Liver (tissue), 9 donors: ENCODE measurements around the gene RALGAPA2. TPM values are rescaled to one million over a fixed set of nuclear protein-coding genes. Genes with fewer than 3 reads are reported as not detected.

ENCODE experiments used
- DNase-seq: peaks from one replicate; pipeline ENCODE4 v3.0.0-alpha.2; 2017; ENCODE audit warnings: low spot score
- H3K27ac ChIP-seq, 2 donors: one replicate each; pipeline ENCODE4 v1.7.0; 2013; ENCODE audit warnings: inconsistent platforms in 2 of 2, low read length in 2 of 2, control low read depth in 1 of 2, low read depth in 1 of 2, mild to moderate bottlenecking in 1 of 2
- H3K27me3 ChIP-seq, 4 donors: one replicate each; pipeline versions ENCODE4 v1.6.1 to v1.7.0; 2013; ENCODE audit warnings: low read length in 3 of 4, inconsistent platforms in 1 of 4, mild to moderate bottlenecking in 1 of 4, moderate library complexity in 1 of 4; ENCODE audit not compliant: control insufficient read depth in 4 of 4, insufficient read depth in 4 of 4
- H3K36me3 ChIP-seq, 4 donors: one replicate each; pipeline versions ENCODE4 v1.6.1 to v1.7.0; 2013; ENCODE audit warnings: low read length in 3 of 4, mild to moderate bottlenecking in 3 of 4, low read depth in 1 of 4, moderate library complexity in 1 of 4; ENCODE audit not compliant: control insufficient read depth in 4 of 4, insufficient read depth in 3 of 4
- H3K4me1 ChIP-seq, 4 donors: one replicate each; pipeline versions ENCODE4 v1.6.1 to v1.7.0; 2013; ENCODE audit warnings: low read length in 3 of 4, mild to moderate bottlenecking in 3 of 4, moderate library complexity in 1 of 4; ENCODE audit not compliant: control insufficient read depth in 4 of 4, insufficient read depth in 4 of 4
- H3K4me3 ChIP-seq, 3 donors: one replicate each; pipeline versions ENCODE4 v1.6.1 to v1.7.0; 2013; ENCODE audit warnings: low read length in 3 of 3, control low read depth in 1 of 3, low read depth in 1 of 3, mild to moderate bottlenecking in 1 of 3
- H3K9ac ChIP-seq, 2 donors: one replicate each; pipeline ENCODE4 v1.7.0; 2013; ENCODE audit warnings: low read length in 2 of 2, mild to moderate bottlenecking in 2 of 2, moderate library complexity in 2 of 2, control low read depth in 1 of 2, low read depth in 1 of 2
- H3K9me3 ChIP-seq, 4 donors: one replicate each; pipeline versions ENCODE4 v1.6.1 to v1.7.0; 2013; ENCODE audit warnings: low read length in 3 of 4; ENCODE audit not compliant: control insufficient read depth in 4 of 4
- EGR1 ChIP-seq, 2 donors: IDR thresholded peaks; 2 replicates each; pipeline ENCODE4 v1.6.1; 2016 to 2018; ENCODE audit warnings: antibody characterized with exemption in 2 of 2, low read depth in 2 of 2
- FOXA1 ChIP-seq: IDR thresholded peaks from 2 replicates; pipeline ENCODE4 v1.6.1; 2016; ENCODE audit warnings: antibody characterized with exemption
- FOXA2 ChIP-seq: IDR thresholded peaks from 2 replicates; pipeline ENCODE4 v1.6.1; 2016; ENCODE audit warnings: antibody characterized with exemption
- GABPA ChIP-seq, 2 donors: IDR thresholded peaks in 1 of 2; conservative IDR thresholded peaks in 1 of 2; 2 replicates each; pipeline ENCODE4 v1.6.1; 2016; ENCODE audit warnings: antibody characterized with exemption in 2 of 2, mild to moderate bottlenecking in 1 of 2, moderate library complexity in 1 of 2
- HNF4A ChIP-seq, 2 donors: conservative IDR thresholded peaks; 2 replicates each; pipeline ENCODE4 v1.6.1; 2016; ENCODE audit warnings: antibody characterized with exemption in 2 of 2, mild to moderate bottlenecking in 2 of 2
- HNF4G ChIP-seq: IDR thresholded peaks from 2 replicates; pipeline ENCODE4 v1.6.1; 2016; ENCODE audit warnings: antibody characterized with exemption
- JUND ChIP-seq, 2 donors: IDR thresholded peaks; 2 replicates each; pipeline ENCODE4 v1.6.1; 2016; ENCODE audit warnings: antibody characterized with exemption in 2 of 2
- NR2F2 ChIP-seq: IDR thresholded peaks from 2 replicates; pipeline ENCODE4 v1.6.1; 2016; ENCODE audit warnings: antibody characterized with exemption
- RAD21 ChIP-seq, 2 donors: IDR thresholded peaks; 2 replicates each; pipeline ENCODE4 v1.6.1; 2016; ENCODE audit warnings: antibody characterized with exemption in 2 of 2, mild to moderate bottlenecking in 2 of 2
- RXRA ChIP-seq, 2 donors: IDR thresholded peaks; 2 replicates each; pipeline ENCODE4 v1.6.1; 2017 to 2018; ENCODE audit warnings: antibody characterized with exemption in 2 of 2, mild to moderate bottlenecking in 1 of 2
- SP1 ChIP-seq: IDR thresholded peaks from 2 replicates; pipeline ENCODE4 v1.6.1; 2018; ENCODE audit warnings: antibody characterized with exemption, mild to moderate bottlenecking
- TAF1 ChIP-seq: conservative IDR thresholded peaks from 2 replicates; pipeline ENCODE4 v1.6.1; 2016; ENCODE audit warnings: antibody characterized with exemption, mild to moderate bottlenecking
- YY1 ChIP-seq: IDR thresholded peaks from 2 replicates; pipeline ENCODE4 v1.6.1; 2016; ENCODE audit warnings: antibody characterized with exemption, mild to moderate bottlenecking
- WGBS: extraction: QIAGEN DNeasy Blood & Tissue Kit; methylation state at CpG from one replicate; pipeline ENCODE4 v1.1.7; 2013; 5-methylcytosine and 5-hydroxymethylcytosine counted together
- polyA plus RNA-seq, 2 donors: library from polyadenylated mRNA; stranded (reverse) in 1 of 2; unstranded in 1 of 2; fragments of 200-250 nt in 1 of 2; fragments of >200 nt in 1 of 2; fragmentation: Nextera tagmentation in 1 of 2; extraction: Ambion mirVana in 1 of 2; gene quantifications; one replicate each; pipeline versions ENCODE4 v1.2.1 to v1.2.3, GENCODE V29; 2013 to 2015
- total RNA-seq, 2 donors: library from RNA; depleted of rRNA; stranded (reverse); fragments of >200 nt; gene quantifications; one replicate each; pipeline ENCODE4 v1.2.3, GENCODE V29; 2014
- TF ChIP-seq, protein P1 (sequence below): IDR thresholded peaks from 2 replicates; pipeline ENCODE4 v1.6.1; 2016; ENCODE audit warnings: antibody characterized with exemption
- TF ChIP-seq, protein P2 (sequence below): IDR thresholded peaks from 2 replicates; pipeline ENCODE4 v1.6.1; 2016; ENCODE audit warnings: antibody characterized with exemption, mild to moderate bottlenecking
- TF ChIP-seq, protein P3 (sequence below): IDR thresholded peaks from 2 replicates; pipeline ENCODE4 v1.6.1; 2016; ENCODE audit warnings: antibody characterized with exemption
- TF ChIP-seq, protein P4 (sequence below): IDR thresholded peaks from 2 replicates; pipeline ENCODE4 v1.6.1; 2016; ENCODE audit warnings: antibody characterized with exemption
- TF ChIP-seq, protein P5 (sequence below): fragments of 150-350 bp; IDR thresholded peaks from 2 replicates; pipeline ENCODE4 v1.5.1; 2017; ENCODE audit warnings: improper control_type of control experiment, low read depth, low read length; ENCODE audit not compliant: missing input control
- donor health status: healthy.
- donor health status: healthy.
- donor health status: healthy.
- donor health status: healthy.
- donor health status: healthy.

Gene RALGAPA2
- total and polyA plus RNA-seq, 4 donors = 14.8 to 89.9 (median 25.1) TPM

DNA sequence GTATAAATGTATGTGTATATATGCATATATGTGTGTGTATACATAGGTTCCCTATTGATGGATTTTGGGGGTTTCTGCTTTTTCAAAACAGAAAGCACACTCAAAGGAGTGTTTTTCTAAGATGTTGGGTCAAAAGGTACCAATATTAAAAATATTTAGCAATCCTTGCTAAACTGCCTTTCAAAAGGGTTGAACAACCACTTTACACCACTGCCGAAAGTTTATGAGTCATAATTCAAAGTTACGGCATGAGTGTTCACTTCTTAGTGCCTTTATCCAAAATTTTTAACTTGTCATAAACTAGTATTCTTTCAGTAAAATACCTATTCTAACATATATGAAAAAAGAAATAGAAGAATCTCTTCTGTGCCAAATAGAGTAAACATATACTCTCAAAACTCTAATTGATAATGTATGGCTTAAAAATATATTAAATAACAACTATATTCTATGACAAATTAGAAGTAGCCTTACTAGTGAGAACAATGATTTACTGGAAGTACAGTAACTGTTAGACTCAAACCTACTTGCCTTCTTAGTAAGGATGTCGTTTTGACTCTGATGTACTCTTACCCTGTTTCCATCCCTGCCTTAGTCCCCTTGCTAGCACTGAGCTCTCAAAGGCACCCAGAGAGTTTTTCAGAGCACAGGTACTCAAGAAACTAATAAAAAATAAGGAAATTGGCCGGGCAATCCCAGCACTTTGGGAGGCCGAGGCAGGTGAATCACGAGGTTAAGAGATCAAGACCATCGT lies 208.5 kb downstream of the RALGAPA2 start:
- TF ChIP-seq NR2F2 (no peak), SP1 (no peak), GABPA (IDR thresholded peaks at IDR 0.05 in 1 of 2, conservative IDR thresholded peaks at IDR 0.05 in 1 of 2) (no peak), HNF4G (no peak), FOXA1 (no peak), FOXA2 (no peak), JUND (IDR thresholded peaks at IDR 0.05) (no peak), RAD21 (IDR thresholded peaks at IDR 0.05) (no peak), RXRA (IDR thresholded peaks at IDR 0.05) (no peak), EGR1 (IDR thresholded peaks at IDR 0.05; ENCODE audit: low read depth in 2 of 2) (no peak), TAF1 (no peak), YY1 (no peak), HNF4A (conservative IDR thresholded peaks at IDR 0.05) (no peak)
- TF ChIP-seq, protein P1, sequence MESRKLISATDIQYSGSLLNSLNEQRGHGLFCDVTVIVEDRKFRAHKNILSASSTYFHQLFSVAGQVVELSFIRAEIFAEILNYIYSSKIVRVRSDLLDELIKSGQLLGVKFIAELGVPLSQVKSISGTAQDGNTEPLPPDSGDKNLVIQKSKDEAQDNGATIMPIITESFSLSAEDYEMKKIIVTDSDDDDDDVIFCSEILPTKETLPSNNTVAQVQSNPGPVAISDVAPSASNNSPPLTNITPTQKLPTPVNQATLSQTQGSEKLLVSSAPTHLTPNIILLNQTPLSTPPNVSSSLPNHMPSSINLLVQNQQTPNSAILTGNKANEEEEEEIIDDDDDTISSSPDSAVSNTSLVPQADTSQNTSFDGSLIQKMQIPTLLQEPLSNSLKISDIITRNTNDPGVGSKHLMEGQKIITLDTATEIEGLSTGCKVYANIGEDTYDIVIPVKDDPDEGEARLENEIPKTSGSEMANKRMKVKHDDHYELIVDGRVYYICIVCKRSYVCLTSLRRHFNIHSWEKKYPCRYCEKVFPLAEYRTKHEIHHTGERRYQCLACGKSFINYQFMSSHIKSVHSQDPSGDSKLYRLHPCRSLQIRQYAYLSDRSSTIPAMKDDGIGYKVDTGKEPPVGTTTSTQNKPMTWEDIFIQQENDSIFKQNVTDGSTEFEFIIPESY = no peak
- TF ChIP-seq, protein P2, sequence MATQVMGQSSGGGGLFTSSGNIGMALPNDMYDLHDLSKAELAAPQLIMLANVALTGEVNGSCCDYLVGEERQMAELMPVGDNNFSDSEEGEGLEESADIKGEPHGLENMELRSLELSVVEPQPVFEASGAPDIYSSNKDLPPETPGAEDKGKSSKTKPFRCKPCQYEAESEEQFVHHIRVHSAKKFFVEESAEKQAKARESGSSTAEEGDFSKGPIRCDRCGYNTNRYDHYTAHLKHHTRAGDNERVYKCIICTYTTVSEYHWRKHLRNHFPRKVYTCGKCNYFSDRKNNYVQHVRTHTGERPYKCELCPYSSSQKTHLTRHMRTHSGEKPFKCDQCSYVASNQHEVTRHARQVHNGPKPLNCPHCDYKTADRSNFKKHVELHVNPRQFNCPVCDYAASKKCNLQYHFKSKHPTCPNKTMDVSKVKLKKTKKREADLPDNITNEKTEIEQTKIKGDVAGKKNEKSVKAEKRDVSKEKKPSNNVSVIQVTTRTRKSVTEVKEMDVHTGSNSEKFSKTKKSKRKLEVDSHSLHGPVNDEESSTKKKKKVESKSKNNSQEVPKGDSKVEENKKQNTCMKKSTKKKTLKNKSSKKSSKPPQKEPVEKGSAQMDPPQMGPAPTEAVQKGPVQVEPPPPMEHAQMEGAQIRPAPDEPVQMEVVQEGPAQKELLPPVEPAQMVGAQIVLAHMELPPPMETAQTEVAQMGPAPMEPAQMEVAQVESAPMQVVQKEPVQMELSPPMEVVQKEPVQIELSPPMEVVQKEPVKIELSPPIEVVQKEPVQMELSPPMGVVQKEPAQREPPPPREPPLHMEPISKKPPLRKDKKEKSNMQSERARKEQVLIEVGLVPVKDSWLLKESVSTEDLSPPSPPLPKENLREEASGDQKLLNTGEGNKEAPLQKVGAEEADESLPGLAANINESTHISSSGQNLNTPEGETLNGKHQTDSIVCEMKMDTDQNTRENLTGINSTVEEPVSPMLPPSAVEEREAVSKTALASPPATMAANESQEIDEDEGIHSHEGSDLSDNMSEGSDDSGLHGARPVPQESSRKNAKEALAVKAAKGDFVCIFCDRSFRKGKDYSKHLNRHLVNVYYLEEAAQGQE = no peak
- TF ChIP-seq, protein P3, sequence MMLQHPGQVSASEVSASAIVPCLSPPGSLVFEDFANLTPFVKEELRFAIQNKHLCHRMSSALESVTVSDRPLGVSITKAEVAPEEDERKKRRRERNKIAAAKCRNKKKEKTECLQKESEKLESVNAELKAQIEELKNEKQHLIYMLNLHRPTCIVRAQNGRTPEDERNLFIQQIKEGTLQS = no peak
- TF ChIP-seq, protein P4, sequence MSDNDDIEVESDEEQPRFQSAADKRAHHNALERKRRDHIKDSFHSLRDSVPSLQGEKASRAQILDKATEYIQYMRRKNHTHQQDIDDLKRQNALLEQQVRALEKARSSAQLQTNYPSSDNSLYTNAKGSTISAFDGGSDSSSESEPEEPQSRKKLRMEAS = no peak
- TF ChIP-seq, protein P5, sequence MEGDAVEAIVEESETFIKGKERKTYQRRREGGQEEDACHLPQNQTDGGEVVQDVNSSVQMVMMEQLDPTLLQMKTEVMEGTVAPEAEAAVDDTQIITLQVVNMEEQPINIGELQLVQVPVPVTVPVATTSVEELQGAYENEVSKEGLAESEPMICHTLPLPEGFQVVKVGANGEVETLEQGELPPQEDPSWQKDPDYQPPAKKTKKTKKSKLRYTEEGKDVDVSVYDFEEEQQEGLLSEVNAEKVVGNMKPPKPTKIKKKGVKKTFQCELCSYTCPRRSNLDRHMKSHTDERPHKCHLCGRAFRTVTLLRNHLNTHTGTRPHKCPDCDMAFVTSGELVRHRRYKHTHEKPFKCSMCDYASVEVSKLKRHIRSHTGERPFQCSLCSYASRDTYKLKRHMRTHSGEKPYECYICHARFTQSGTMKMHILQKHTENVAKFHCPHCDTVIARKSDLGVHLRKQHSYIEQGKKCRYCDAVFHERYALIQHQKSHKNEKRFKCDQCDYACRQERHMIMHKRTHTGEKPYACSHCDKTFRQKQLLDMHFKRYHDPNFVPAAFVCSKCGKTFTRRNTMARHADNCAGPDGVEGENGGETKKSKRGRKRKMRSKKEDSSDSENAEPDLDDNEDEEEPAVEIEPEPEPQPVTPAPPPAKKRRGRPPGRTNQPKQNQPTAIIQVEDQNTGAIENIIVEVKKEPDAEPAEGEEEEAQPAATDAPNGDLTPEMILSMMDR = no peak
- DNase-seq = no peak
- 95% methylated on average over 7 of the region's 7 CpGs for WGBS
- H3K27ac ChIP-seq = no peak overlapping the region
- peaks cover 11 to 65% (median 46%) of the 10 kb centered on the region in 4 donors for H3K36me3 ChIP-seq
- no peak overlapping the region for H3K4me3 ChIP-seq
- H3K9me3 ChIP-seq = no peaks in the 10 kb centered on the region
- H3K4me1 ChIP-seq = no peaks in the 10 kb centered on the region
- no peaks in the 10 kb centered on the region for H3K27me3 ChIP-seq
- no peak overlapping the region for H3K9ac ChIP-seq
